Fibroblast of pulmonary artery (primary cell): ENCODE data around the gene MAP3K7.

Experiments
- DNase-seq: peaks from one replicate; pipeline ENCODE4 v3.0.0-alpha.2; 2010; ENCODE audit warnings: low read depth
- H3K4me3 ChIP-seq: replicated peaks from 2 replicates; pipeline ENCODE4 v1.5.1; 2011; ENCODE audit warnings: low read depth, mild to moderate bottlenecking, control low read depth, low read length, moderate library complexity
- CTCF ChIP-seq: IDR thresholded peaks from 2 replicates; pipeline ENCODE4 v1.5.1; 2011; ENCODE audit warnings: mild to moderate bottlenecking, control low read depth, low read length, inconsistent platforms; ENCODE audit errors: missing control alignments

Gene MAP3K7

GRCh38 chr6:90495216-90495817 lies 91.6 kb downstream of the MAP3K7 start:
- no peak for TF ChIP-seq CTCF
- H3K4me3 ChIP-seq: no peak overlapping the region
- no peak for DNase-seq

DNA sequence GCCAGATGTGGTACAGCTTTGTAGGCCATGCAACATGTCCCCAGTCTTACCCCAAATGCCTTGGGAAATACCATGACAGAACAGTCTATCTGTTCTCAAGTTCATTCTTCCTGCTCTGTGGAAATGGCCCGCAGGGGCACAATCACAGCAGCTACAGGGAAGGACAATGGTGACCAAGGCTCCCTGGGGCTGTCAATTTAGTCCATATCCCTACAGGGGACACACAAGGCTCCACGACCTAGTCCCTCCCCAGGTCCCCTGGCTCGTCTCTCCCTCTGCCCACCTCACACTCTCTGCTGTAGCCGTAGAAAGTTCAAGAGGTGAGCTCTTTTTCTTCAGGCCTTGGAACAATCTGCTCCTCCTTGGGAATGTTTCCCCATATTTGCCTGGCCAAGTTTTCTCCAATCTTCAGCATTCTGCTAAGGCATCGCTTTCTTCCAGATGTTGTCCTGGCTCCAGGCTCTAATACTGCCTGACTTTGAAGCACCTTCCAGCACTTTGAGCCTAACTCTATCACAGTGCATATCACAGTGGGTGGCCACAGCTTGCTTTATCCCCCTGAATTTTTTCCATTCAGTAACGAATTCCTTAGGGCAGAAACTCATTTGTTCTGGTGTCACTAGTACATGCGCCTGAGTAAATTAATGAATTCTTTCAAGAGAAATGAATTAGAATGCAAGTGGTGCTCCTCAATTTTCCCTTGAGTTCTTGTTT lies 92.6 kb downstream of the MAP3K7 start:
- H3K4me3 ChIP-seq: no peak overlapping the region
- TF ChIP-seq CTCF: no peak
- DNase-seq: no peak

DNA sequence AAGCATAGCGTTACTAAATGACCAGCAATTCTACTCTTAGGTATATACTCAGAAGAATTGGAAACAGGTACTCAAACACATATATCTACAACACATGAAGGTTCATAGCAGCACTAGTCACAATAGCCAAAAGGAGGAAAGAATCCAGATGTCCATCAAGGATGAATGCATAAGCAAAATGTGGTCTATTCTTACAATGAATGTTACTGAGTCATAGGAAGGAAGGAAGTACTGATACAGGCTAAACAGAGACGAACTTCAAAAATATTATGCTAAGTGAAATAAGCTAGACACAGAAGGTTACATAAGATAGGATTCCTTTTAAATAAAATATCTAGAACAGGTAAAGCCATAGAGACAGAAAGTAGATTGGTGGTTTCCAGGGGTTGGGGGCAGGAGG lies 93.5 kb downstream of the MAP3K7 start:
- TF ChIP-seq CTCF: no peak
- no peak overlapping the region for H3K4me3 ChIP-seq
- DNase-seq: peak; percentile 84

GRCh38 chr6:90492798-90493197 lies 94.1 kb downstream of the MAP3K7 start:
- no peak overlapping the region for H3K4me3 ChIP-seq
- DNase-seq: no peak
- no peak for TF ChIP-seq CTCF

DNA sequence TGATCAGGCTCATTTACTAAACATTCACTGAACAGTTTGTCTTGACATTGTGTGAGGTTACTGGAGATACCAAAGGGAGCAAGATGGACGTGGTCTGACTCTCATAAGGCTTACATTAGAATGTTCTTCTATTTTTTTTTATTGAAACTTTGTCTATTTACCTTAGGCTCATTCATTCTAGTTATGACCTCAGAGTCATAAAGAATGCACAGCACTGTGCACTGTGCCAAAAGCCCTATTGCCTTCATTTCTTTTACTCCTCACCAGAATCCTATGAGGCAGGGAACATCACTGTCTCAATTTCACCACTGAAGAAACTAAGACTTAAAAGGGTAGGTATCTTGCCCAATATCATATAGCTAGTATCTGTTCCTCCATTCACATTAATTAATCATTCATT lies 94.5 kb downstream of the MAP3K7 start:
- H3K4me3 ChIP-seq: no peak overlapping the region
- no peak for TF ChIP-seq CTCF
- no peak for DNase-seq

GRCh38 chr6:90490030-90490716 lies 96.7 kb downstream of the MAP3K7 start:
- H3K4me3 ChIP-seq: no peak overlapping the region
- TF ChIP-seq CTCF: no peak
- peak; percentile 29 for DNase-seq

GRCh38 chr6:90488816-90489215 lies 98.1 kb downstream of the MAP3K7 start:
- H3K4me3 ChIP-seq: no peak overlapping the region
- no peak for DNase-seq
- TF ChIP-seq CTCF: no peak
